GM19240 (cell line): ENCODE measurements around the gene ZDHHC11B.
"Not testable (repeated sequence)": the region's sequence is repeated elsewhere in the genome, so short reads cannot be mapped to it uniquely, and the experiment has no call there.

Source experiments
- DNase-seq: peaks from one replicate; pipeline ENCODE4 v3.0.0; 2011; ENCODE audit warnings: low spot score; ENCODE audit not compliant: insufficient read length

Gene ZDHHC11B

GRCh38 chr5:754143-754632 lies 30.3 kb downstream of the ZDHHC11B start:
- DNase-seq, result not testable (repeated sequence)

- DNase-seq, result not testable (repeated sequence)
These were observed 30.9 kb downstream of the ZDHHC11B start for GRCh38 chr5:753567-754142.

- DNase-seq, result not testable (repeated sequence)
These were observed 31.9 kb downstream of the ZDHHC11B start for GRCh38 chr5:752532-753115.

GRCh38 chr5:751992-752391 lies 32.5 kb downstream of the ZDHHC11B start:
- DNase-seq, result not testable (repeated sequence)

GRCh38 chr5:751496-751895 lies 33.0 kb downstream of the ZDHHC11B start:
- no peak for DNase-seq

- DNase-seq, result not testable (repeated sequence)
These were observed 34.3 kb downstream of the ZDHHC11B start for GRCh38 chr5:750226-750625.

GRCh38 chr5:749101-749670 lies 35.3 kb downstream of the ZDHHC11B start:
- no peak for DNase-seq

GRCh38 chr5:748011-748980 lies 36.2 kb downstream of the ZDHHC11B start:
- not testable (repeated sequence) for DNase-seq

GRCh38 chr5:747303-747844 lies 37.2 kb downstream of the ZDHHC11B start:
- DNase-seq, result not testable (repeated sequence)

GRCh38 chr5:746258-746761 lies 38.2 kb downstream of the ZDHHC11B start:
- DNase-seq, result no peak

- not testable (repeated sequence) for DNase-seq
These were observed 39.0 kb downstream of the ZDHHC11B start for GRCh38 chr5:745272-746142.

GRCh38 chr5:743696-744404 lies 40.7 kb downstream of the ZDHHC11B start:
- DNase-seq, result not testable (repeated sequence)

GRCh38 chr5:742276-742675 lies 42.3 kb downstream of the ZDHHC11B start:
- not testable (repeated sequence) for DNase-seq

- DNase-seq, result not testable (repeated sequence)
These were observed 50.4 kb downstream of the ZDHHC11B start for GRCh38 chr5:734145-734544.

GRCh38 chr5:732754-733454 lies 51.6 kb downstream of the ZDHHC11B start:
- not testable (repeated sequence) for DNase-seq

- not testable (repeated sequence) for DNase-seq
These were observed 55.3 kb downstream of the ZDHHC11B start for GRCh38 chr5:729225-729624.

- DNase-seq, result not testable (repeated sequence)
These were observed 57.4 kb downstream of the ZDHHC11B start for GRCh38 chr5:727087-727486.

- not testable (repeated sequence) for DNase-seq
These were observed 60.7 kb downstream of the ZDHHC11B start for GRCh38 chr5:723865-724264.

- not testable (repeated sequence) for DNase-seq
These were observed 61.2 kb downstream of the ZDHHC11B start for GRCh38 chr5:723309-723708.
